OCI-LY7 (cell line): ENCODE data around the gene HEATR9. TPM values are rescaled to one million over a fixed set of nuclear protein-coding genes. Genes with fewer than 3 reads are reported as not detected.

Experiments used
- BruUV-seq: library from RNA; stranded (reverse); fragments of 400-500 nt; replicated peaks from 2 replicates; lab custom pipeline; 2021; lab: Mats Ljungman, UMichigan
- CTCF ChIA-PET: fragments of 300-600 bp; sonication (Branson Sonifier 250); formaldehyde crosslinking; loops from one replicate; lab custom pipeline; 2022; ENCODE audit warnings: antibody characterized with exemption; ENCODE audit not compliant: unreplicated experiment; lab: Charles Lee
- POLR2A ChIA-PET: fragments of 300-600 bp; sonication (Branson Sonifier 250); formaldehyde crosslinking; loops from one replicate; lab custom pipeline; 2022; ENCODE audit warnings: antibody characterized with exemption; lab: Charles Lee
- DNase-seq: peaks from one replicate; pipeline ENCODE4 v3.0.0-alpha.2; 2015; ENCODE audit warnings: low spot score
- H2AFZ ChIP-seq: fragments of 200-600 bp; sonication (generic), shearing (Covaris generic); 2 replicates; pipeline ENCODE4 v1.6.1; 2014; ENCODE audit warnings: mild to moderate bottlenecking, antibody characterized with exemption, low read length, moderate library complexity
- H3K27ac ChIP-seq: fragments of 200-600 bp; sonication (generic); 2 replicates; pipeline ENCODE4 v1.5.1; 2014; ENCODE audit warnings: mixed run types, low read depth, mild to moderate bottlenecking, moderate library complexity, low read length, inconsistent platforms; ENCODE audit not compliant: poor library complexity, severe bottlenecking
- H3K36me3 ChIP-seq: fragments of 200-600 bp; sonication (generic); 2 replicates; pipeline ENCODE4 v1.6.1; 2014; ENCODE audit warnings: mild to moderate bottlenecking, antibody characterized with exemption, low read length, moderate library complexity, mixed read lengths; ENCODE audit not compliant: insufficient read depth
- H3K4me1 ChIP-seq: fragments of 200-600 bp; sonication (generic); 2 replicates; pipeline ENCODE4 v1.5.1; 2014; ENCODE audit warnings: mild to moderate bottlenecking, low read length; ENCODE audit not compliant: insufficient read depth, poor library complexity, severe bottlenecking
- H3K4me2 ChIP-seq: fragments of 200-600 bp; sonication (generic); 2 replicates; pipeline ENCODE4 v1.6.1; 2014; ENCODE audit warnings: mild to moderate bottlenecking, low read length
- H3K4me3 ChIP-seq: fragments of 200-600 bp; sonication (generic); 2 replicates; pipeline ENCODE4 v1.5.1; 2014; ENCODE audit warnings: mild to moderate bottlenecking, low read depth, low read length; ENCODE audit not compliant: poor library complexity, severe bottlenecking
- H3K79me2 ChIP-seq: fragments of 200-600 bp; sonication (generic); 2 replicates; pipeline ENCODE4 v1.6.1; 2016; ENCODE audit warnings: low read depth, mild to moderate bottlenecking, low read length, moderate library complexity, mixed read lengths; ENCODE audit not compliant: insufficient read depth
- H3K9me2 ChIP-seq: fragments of 200-600 bp; sonication (generic); 2 replicates; pipeline ENCODE4 v1.6.1; 2016; ENCODE audit warnings: mild to moderate bottlenecking, low read length, mixed read lengths; ENCODE audit not compliant: insufficient read depth
- H3K9me3 ChIP-seq: fragments of 200-600 bp; sonication (generic); 2 replicates; pipeline ENCODE4 v1.6.1; 2014; ENCODE audit warnings: mild to moderate bottlenecking, mixed run types, low read length, mixed read lengths
- H4K20me1 ChIP-seq: fragments of 200-600 bp; sonication (generic); 2 replicates; pipeline ENCODE4 v1.6.1; 2014; ENCODE audit warnings: mild to moderate bottlenecking, antibody characterized with exemption, low read length, moderate library complexity, mixed read lengths; ENCODE audit not compliant: insufficient read depth
- CTCF ChIP-seq: fragments of 200-600 bp; sonication (generic); conservative IDR thresholded peaks from 2 replicates; pipeline ENCODE4 v1.5.1; 2014; ENCODE audit warnings: mild to moderate bottlenecking, antibody characterized with exemption, low read length, moderate library complexity, mixed read lengths
- EZH2phosphoT487 ChIP-seq: fragments of 200-600 bp; sonication (generic); IDR thresholded peaks from 2 replicates; pipeline ENCODE4 v1.6.1; 2018; ENCODE audit warnings: low read depth, borderline replicate concordance, mild to moderate bottlenecking, mixed run types, antibody characterized with exemption, low read length, moderate library complexity, mixed read lengths
- intact Hi-C: fragments of 100-400 bp; cut with micrococcal nuclease; formaldehyde crosslinking; loops from one replicate; pipeline ENCODE4 v1.10.0; 2022; ENCODE audit not compliant: unreplicated experiment
- total RNA-seq, 2 experiments: library from RNA; depleted of rRNA in 1 of 2; stranded (reverse); fragments of >200 nt in 1 of 2; shearing (Covaris generic) in 1 of 2; gene quantifications; 2 replicates each; pipeline ENCODE4 v1.2.3, GENCODE V29; 2014 to 2022

HEATR9 gene
- total RNA-seq, 2 experiments from 2014 or later = not detected

DNA sequence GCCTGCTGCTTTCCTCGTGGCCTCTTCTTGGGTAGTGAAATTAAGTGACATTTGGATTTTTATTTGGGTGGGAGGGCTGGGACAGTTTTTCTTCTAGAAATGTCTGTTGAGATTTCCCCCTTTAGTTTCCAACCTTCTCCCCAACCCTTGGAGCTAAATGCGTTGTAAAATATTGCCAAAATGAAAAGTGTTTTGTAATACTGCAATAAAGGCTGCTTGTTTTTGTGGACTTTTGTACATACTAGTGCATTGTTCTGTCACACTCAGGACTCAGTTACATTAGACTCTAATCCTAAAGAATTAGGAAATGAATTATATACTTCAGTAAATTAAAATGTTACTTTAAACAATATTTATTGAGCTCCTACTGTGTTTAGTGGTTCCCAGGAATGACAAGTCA is 21.7 kb downstream of the HEATR9 start:
- H4K20me1 ChIP-seq = peaks cover 7% of the 10 kb centered on the region; the same call in 1 of the 2 replicates
- H3K79me2 ChIP-seq = no peaks in the 10 kb centered on the region
- ChIA-PET CTCF (no interaction called here), POLR2A (no interaction called here)
- no peaks in the 10 kb centered on the region for H3K9me3 ChIP-seq
- BruUV-seq = no TSS peak
- H3K4me1 ChIP-seq = no peaks in the 10 kb centered on the region
- no peak overlapping the region for H3K4me2 ChIP-seq
- DNase-seq = no peak
- intact Hi-C loops = loop anchor here (5.0 kb wide), 1 partner anchor 85 kb away; the partner anchor contains the start of gene C17orf50
- TF ChIP-seq EZH2phosphoT487 (no peak), CTCF (no peak)
- peaks cover 94% of the 10 kb centered on the region for H3K36me3 ChIP-seq
- no peaks in the 10 kb centered on the region for H3K9me2 ChIP-seq
- H2AFZ ChIP-seq = no peak overlapping the region
- no peak overlapping the region for H3K4me3 ChIP-seq
- H3K27ac ChIP-seq = no peak overlapping the region

DNA sequence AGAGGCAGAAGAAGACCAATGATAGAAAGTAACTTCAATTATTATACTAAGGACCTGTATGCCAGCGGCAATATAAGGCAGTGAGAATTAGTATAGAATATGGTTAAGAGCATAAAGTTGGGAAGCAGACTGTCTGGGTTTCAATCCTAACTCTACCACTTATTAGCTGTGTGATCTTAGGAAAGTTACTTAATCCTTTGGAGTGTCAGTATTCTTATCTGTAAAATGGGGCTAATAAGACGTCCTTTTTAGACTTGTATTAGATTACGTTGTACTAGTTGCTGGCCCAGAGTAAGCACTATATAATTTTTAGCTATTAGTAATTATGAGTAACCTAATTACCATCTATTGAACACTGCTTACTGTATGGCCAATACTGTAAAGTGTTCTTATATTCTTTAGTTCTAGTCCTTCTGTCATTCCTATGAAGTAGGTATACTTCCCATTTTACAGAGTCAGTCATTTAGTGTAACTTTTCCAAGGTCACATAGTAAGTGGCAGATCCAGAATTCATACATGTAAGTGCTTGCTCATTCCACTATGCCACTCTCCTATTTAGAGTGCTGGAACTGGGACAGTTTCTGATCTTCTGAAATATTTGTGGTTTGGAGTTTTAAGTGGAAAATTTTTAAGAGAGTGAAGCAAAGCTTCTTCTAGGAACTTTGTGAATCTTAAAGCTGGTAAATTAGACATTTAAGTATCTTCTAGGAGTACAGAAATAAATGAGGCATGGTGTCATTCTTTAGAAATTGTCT is 22.5 kb downstream of the HEATR9 start:
- TF ChIP-seq CTCF (no peak), EZH2phosphoT487 (no peak)
- ChIA-PET CTCF (no interaction called here), POLR2A (interaction anchor here (0.6 kb wide), 1 partner anchor 258 kb away, joined by 3 read pairs; no protein-coding TSS in a partner anchor)
- intact Hi-C loops = loop anchor here (5.0 kb wide), 1 partner anchor 84 kb away; the partner anchor contains the start of gene C17orf50
- no peak overlapping the region for H3K4me3 ChIP-seq
- no peak overlapping the region for H2AFZ ChIP-seq
- no peaks in the 10 kb centered on the region for H3K9me2 ChIP-seq
- H3K9me3 ChIP-seq = no peaks in the 10 kb centered on the region
- H3K36me3 ChIP-seq = peaks cover 98% of the 10 kb centered on the region
- H4K20me1 ChIP-seq = peaks cover 7% of the 10 kb centered on the region; the same call in 1 of the 2 replicates
- no peak overlapping the region for H3K4me2 ChIP-seq
- H3K4me1 ChIP-seq = no peaks in the 10 kb centered on the region
- no TSS peak for BruUV-seq
- no peak for DNase-seq
- H3K79me2 ChIP-seq = no peaks in the 10 kb centered on the region
- H3K27ac ChIP-seq = no peak overlapping the region

DNA sequence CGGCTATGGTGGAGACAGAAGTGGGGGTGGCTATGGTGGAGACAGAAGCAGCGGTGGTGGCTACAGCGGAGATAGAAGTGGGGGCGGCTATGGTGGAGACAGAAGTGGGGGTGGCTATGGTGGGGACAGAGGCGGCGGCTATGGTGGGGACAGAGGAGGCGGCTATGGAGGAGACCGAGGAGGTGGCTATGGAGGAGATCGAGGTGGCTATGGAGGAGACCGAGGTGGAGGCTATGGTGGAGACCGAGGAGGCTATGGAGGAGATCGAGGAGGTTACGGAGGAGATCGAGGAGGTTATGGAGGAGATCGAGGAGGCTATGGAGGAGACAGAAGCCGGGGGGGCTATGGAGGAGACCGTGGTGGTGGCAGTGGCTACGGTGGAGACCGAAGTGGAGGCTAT is 24.1 kb downstream of the HEATR9 start:
- Histone ChIP-seq H3K4me1 (no peaks in the 10 kb centered on the region), H2AFZ (no peak overlapping the region), H3K9me3 (no peaks in the 10 kb centered on the region), H3K79me2 (no peaks in the 10 kb centered on the region), H3K4me3 (no peak overlapping the region), H4K20me1 (peaks cover 1% of the 10 kb centered on the region; the same call in 1 of the 2 replicates), H3K4me2 (no peak overlapping the region), H3K27ac (no peak overlapping the region), H3K36me3 (peaks cover 99% of the 10 kb centered on the region), H3K9me2 (no peaks in the 10 kb centered on the region)
- no peak for TF ChIP-seq CTCF
- no peak for TF ChIP-seq EZH2phosphoT487
- TSS peak; percentile 72 for BruUV-seq
- no peak for DNase-seq
- ChIA-PET POLR2A (no interaction called here), CTCF (no interaction called here)
- intact Hi-C loops = no loop called here
